Endothelial cell of umbilical vein (primary cell): ENCODE measurements around the gene LRRC8A.

Experiments
- EZH2 ChIP-seq: IDR thresholded peaks from 2 replicates; pipeline ENCODE4 v1.6.1; 2012; ENCODE audit warnings: borderline replicate concordance, low read depth, mild to moderate bottlenecking, moderate library complexity, low read length, inconsistent platforms; ENCODE audit not compliant: severe bottlenecking
- MAX ChIP-seq: IDR thresholded peaks from 2 replicates; pipeline ENCODE4 v1.6.1; 2011; ENCODE audit not compliant: insufficient read depth, insufficient read length
- POLR2AphosphoS5 ChIP-seq: IDR thresholded peaks from 2 replicates; pipeline ENCODE4 v1.6.1; 2012; ENCODE audit warnings: low read depth, mild to moderate bottlenecking, control low read depth, low read length, moderate library complexity; ENCODE audit not compliant: insufficient read depth
- TF ChIP-seq, protein P1 (sequence below), 2 donors: IDR thresholded peaks; 1 replicate in 1 of 2; 2 replicates in 1 of 2; pipeline ENCODE4 v1.5.1; 2011; ENCODE audit warnings: low read length in 2 of 2, mild to moderate bottlenecking in 2 of 2, moderate library complexity in 2 of 2, control low read depth in 1 of 2, inconsistent platforms in 1 of 2, low read depth in 1 of 2; ENCODE audit not compliant: insufficient read depth in 1 of 2; ENCODE audit errors: extremely low read depth in 1 of 2

- TF ChIP-seq, protein P1, sequence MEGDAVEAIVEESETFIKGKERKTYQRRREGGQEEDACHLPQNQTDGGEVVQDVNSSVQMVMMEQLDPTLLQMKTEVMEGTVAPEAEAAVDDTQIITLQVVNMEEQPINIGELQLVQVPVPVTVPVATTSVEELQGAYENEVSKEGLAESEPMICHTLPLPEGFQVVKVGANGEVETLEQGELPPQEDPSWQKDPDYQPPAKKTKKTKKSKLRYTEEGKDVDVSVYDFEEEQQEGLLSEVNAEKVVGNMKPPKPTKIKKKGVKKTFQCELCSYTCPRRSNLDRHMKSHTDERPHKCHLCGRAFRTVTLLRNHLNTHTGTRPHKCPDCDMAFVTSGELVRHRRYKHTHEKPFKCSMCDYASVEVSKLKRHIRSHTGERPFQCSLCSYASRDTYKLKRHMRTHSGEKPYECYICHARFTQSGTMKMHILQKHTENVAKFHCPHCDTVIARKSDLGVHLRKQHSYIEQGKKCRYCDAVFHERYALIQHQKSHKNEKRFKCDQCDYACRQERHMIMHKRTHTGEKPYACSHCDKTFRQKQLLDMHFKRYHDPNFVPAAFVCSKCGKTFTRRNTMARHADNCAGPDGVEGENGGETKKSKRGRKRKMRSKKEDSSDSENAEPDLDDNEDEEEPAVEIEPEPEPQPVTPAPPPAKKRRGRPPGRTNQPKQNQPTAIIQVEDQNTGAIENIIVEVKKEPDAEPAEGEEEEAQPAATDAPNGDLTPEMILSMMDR (IDR thresholded peaks at IDR 0.05; ENCODE audit: extremely low read depth in 1 of 2, insufficient read depth in 1 of 2, low read depth in 1 of 2, low read length in 2 of 2): no peak
- TF ChIP-seq MAX (no peak), EZH2 (no peak), POLR2AphosphoS5 (no peak)
These were observed 40.2 kb downstream of the LRRC8A start for GRCh38 chr9:128921881-128922763.
